NCI-H2107 treated with DMSO at 0.1 percent for 48 hours (cell line): ENCODE measurements around the gene COA7.
"Not testable (repeated sequence)": the region's sequence is repeated elsewhere in the genome, so short reads cannot be mapped to it uniquely, and the experiment has no call there.

Experiments used
- DNase-seq: peaks from one replicate; lab custom pipeline; 2025; ENCODE audit not compliant: unreplicated experiment; lab: John Stamatoyannopoulos, UW

Gene COA7

GRCh38 chr1:52697795-52698674 is at the start of gene COA7:
Gene COA7 (minus strand): TSS chr1:52698347. CDS start chr1:52698326, 21 bp downstream.
- DNase-seq: peak; percentile 81

- DNase-seq: no peak
These were observed 49.3 kb upstream of the COA7 start for GRCh38 chr1:52747450-52747849.

- DNase-seq: no peak
These were observed 48.0 kb upstream of the COA7 start for GRCh38 chr1:52746189-52746588.

GRCh38 chr1:52741259-52741658 is 43.1 kb upstream of the COA7 start:
- DNase-seq: no peak

GRCh38 chr1:52739699-52740467 is 41.7 kb upstream of the COA7 start:
- DNase-seq: no peak

- DNase-seq: no peak
These were observed 40.7 kb upstream of the COA7 start for GRCh38 chr1:52738893-52739292.

GRCh38 chr1:52738148-52738547 is 40.0 kb upstream of the COA7 start:
- DNase-seq: no peak

GRCh38 chr1:52735371-52735770 is 37.2 kb upstream of the COA7 start:
- DNase-seq: not testable (repeated sequence)

- no peak for DNase-seq
These were observed 35.2 kb upstream of the COA7 start for GRCh38 chr1:52733368-52733767.

- no peak for DNase-seq
These were observed 30.0 kb upstream of the COA7 start for GRCh38 chr1:52727956-52728656.

GRCh38 chr1:52727114-52727586 is 29.0 kb upstream of the COA7 start:
- no peak for DNase-seq

- peak; percentile 88 for DNase-seq
These were observed 28.3 kb upstream of the COA7 start, which contains the start of gene ZYG11B for GRCh38 chr1:52726265-52727113. Gene ZYG11B (plus strand): TSS chr1:52726453. CDS start chr1:52726654, 201 bp downstream.

- no peak for DNase-seq
These were observed 27.7 kb upstream of the COA7 start for GRCh38 chr1:52725903-52726264.

GRCh38 chr1:52723260-52723659 is 25.1 kb upstream of the COA7 start:
- DNase-seq: no peak

GRCh38 chr1:52715296-52715695 is 17.1 kb upstream of the COA7 start:
- not testable (repeated sequence) for DNase-seq

- no peak for DNase-seq
These were observed 15.4 kb upstream of the COA7 start for GRCh38 chr1:52713590-52713989.

- DNase-seq: no peak
These were observed 10.9 kb upstream of the COA7 start for GRCh38 chr1:52709016-52709415.

- no peak for DNase-seq
These were observed 9.9 kb upstream of the COA7 start for GRCh38 chr1:52707927-52708655.
